WTC11 (cell line): ENCODE results near the gene PRKN. TPM values are rescaled to one million over a fixed set of nuclear protein-coding genes. Genes with fewer than 3 reads are reported as not detected.

Source experiments
- ATAC-seq: fragments of 200-7000 bp; cut with Tn5 transposase; 2 replicates; pipeline ENCODE4 v1.10.0; 2021; ENCODE audit warnings: mild to moderate bottlenecking, moderate library complexity
- CTCF ChIA-PET: fragments of 300-600 bp; sonication (Branson Sonifier 250); formaldehyde crosslinking; loops from one replicate; lab custom pipeline; 2021; ENCODE audit warnings: antibody characterized with exemption; lab: Charles Lee
- POLR2A ChIA-PET: fragments of 350-600 bp; sonication (Branson Sonifier 250); formaldehyde crosslinking; loops from one replicate; lab custom pipeline; 2021; ENCODE audit warnings: antibody characterized with exemption; lab: Charles Lee
- DNase-seq: peaks from one replicate; pipeline ENCODE4 v3.0.0; 2021; ENCODE audit warnings: low spot score
- H3K27ac Mint-ChIP-seq: 2 replicates; pipeline ENCODE4 v1.8.0; 2021; ENCODE audit warnings: mixed read lengths
- H3K27me3 Mint-ChIP-seq: 2 replicates; pipeline ENCODE4 v1.8.0; 2021; ENCODE audit warnings: low read depth, mild to moderate bottlenecking, moderate library complexity, mixed read lengths
- H3K36me3 Mint-ChIP-seq: 2 replicates; pipeline ENCODE4 v1.8.0; 2021; ENCODE audit warnings: mixed read lengths
- H3K4me1 Mint-ChIP-seq: 2 replicates; pipeline ENCODE4 v1.8.0; 2022; ENCODE audit warnings: mixed read lengths
- H3K4me3 Mint-ChIP-seq: 2 replicates; pipeline ENCODE4 v1.8.0; 2021; ENCODE audit warnings: mild to moderate bottlenecking, moderate library complexity, mixed read lengths
- H3K9me3 Mint-ChIP-seq: 2 replicates; pipeline ENCODE4 v1.8.0; 2021; ENCODE audit warnings: mixed read lengths
- EMX1 ChIP-seq: fragments of 250-450 bp; sonication (Bioruptor Pico); IDR thresholded peaks from 2 replicates; pipeline ENCODE4 v1.8.0; 2021; ENCODE audit warnings: mild to moderate bottlenecking
- ESRRA ChIP-seq: sonication (generic); formaldehyde crosslinking; IDR thresholded peaks from 2 replicates; pipeline ENCODE4 v1.8.1; 2022; ENCODE audit warnings: mild to moderate bottlenecking, missing genetic modification reagents, borderline replicate concordance
- FOXJ3 ChIP-seq: sonication (generic); formaldehyde crosslinking; IDR thresholded peaks from 2 replicates; pipeline ENCODE4 v1.9.0; 2021; ENCODE audit warnings: missing genetic modification reagents, mild to moderate bottlenecking, borderline replicate concordance
- GABPB1 ChIP-seq: sonication (generic); formaldehyde crosslinking; IDR thresholded peaks from 2 replicates; pipeline ENCODE4 v1.8.1; 2023; ENCODE audit warnings: mild to moderate bottlenecking, missing genetic modification reagents
- IRF2 ChIP-seq: sonication (generic); formaldehyde crosslinking; IDR thresholded peaks from 2 replicates; pipeline ENCODE4 v1.8.0; 2022; ENCODE audit warnings: low read depth, missing genetic modification reagents, borderline replicate concordance
- JUN ChIP-seq: sonication (generic); formaldehyde crosslinking; IDR thresholded peaks from 2 replicates; pipeline ENCODE4 v1.8.0; 2023; ENCODE audit warnings: mild to moderate bottlenecking, missing genetic modification reagents
- NR2C2 ChIP-seq: sonication (generic); formaldehyde crosslinking; IDR thresholded peaks from 2 replicates; pipeline ENCODE4 v1.8.0; 2022; ENCODE audit warnings: mild to moderate bottlenecking, missing genetic modification reagents
- SP1 ChIP-seq: sonication (generic); formaldehyde crosslinking; conservative IDR thresholded peaks from 2 replicates; pipeline ENCODE4 v1.8.1; 2022; ENCODE audit warnings: missing genetic modification reagents
- TP53 ChIP-seq: sonication (generic); formaldehyde crosslinking; IDR thresholded peaks from 2 replicates; pipeline ENCODE4 v1.8.1; 2023; ENCODE audit warnings: mild to moderate bottlenecking, missing genetic modification reagents
- ZNF232 ChIP-seq: sonication (generic); formaldehyde crosslinking; IDR thresholded peaks from 2 replicates; pipeline ENCODE4 v1.8.0; 2022; ENCODE audit warnings: mild to moderate bottlenecking, missing genetic modification reagents
- ZNF263 ChIP-seq: sonication (generic); formaldehyde crosslinking; IDR thresholded peaks from 2 replicates; pipeline ENCODE4 v1.8.1; 2022; ENCODE audit warnings: low read depth, mild to moderate bottlenecking, moderate library complexity, missing genetic modification reagents
- total RNA-seq: library from RNA; stranded (reverse); gene quantifications from 3 replicates; pipeline ENCODE4 v1.2.3, GENCODE V29; 2021
- TF ChIP-seq, protein P1 (sequence below): sonication (generic); formaldehyde crosslinking; IDR thresholded peaks from 2 replicates; pipeline ENCODE4 v1.8.1; 2023; ENCODE audit warnings: mild to moderate bottlenecking, missing genetic modification reagents, borderline replicate concordance
- TF ChIP-seq, protein P2 (sequence below): fragments of 200-600 bp; IDR thresholded peaks from 2 replicates; pipeline ENCODE4 v1.8.0; 2022; ENCODE audit warnings: antibody characterized with exemption
- TF ChIP-seq, protein P3 (sequence below): sonication (generic); formaldehyde crosslinking; IDR thresholded peaks from 2 replicates; pipeline ENCODE4 v1.8.1; 2023; ENCODE audit warnings: mild to moderate bottlenecking, missing genetic modification reagents, moderate library complexity
- TF ChIP-seq, protein P4 (sequence below): sonication (generic); formaldehyde crosslinking; IDR thresholded peaks from 2 replicates; pipeline ENCODE4 v1.8.1; 2022; ENCODE audit warnings: low read depth, mild to moderate bottlenecking, moderate library complexity, missing genetic modification reagents, borderline replicate concordance
- TF ChIP-seq, protein P5 (sequence below): sonication (generic); formaldehyde crosslinking; conservative IDR thresholded peaks from 2 replicates; pipeline ENCODE4 v1.8.1; 2023; ENCODE audit warnings: mild to moderate bottlenecking, low read depth, missing genetic modification reagents, moderate library complexity

Gene PRKN
- total RNA-seq, 1 experiment from 2014 or later, result 0.59 TPM

DNA sequence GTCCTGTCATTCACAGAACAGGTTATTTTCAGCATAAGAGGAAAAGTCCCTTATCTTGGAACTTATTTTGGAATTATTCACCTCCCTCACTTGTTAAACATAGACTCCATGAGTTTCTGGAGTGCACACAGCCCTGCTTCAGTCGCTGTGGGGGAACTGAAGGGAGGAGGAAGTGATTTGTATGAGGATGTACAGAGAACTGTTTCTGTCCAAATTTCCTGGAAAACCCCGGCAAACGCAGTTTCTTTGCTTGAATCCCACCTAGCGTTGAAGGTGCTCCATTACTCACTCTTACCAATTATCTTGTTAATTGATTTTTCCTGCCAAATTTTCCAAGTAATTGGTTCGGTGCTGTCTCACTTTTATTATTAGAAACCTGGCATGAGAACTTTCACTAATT lies 1375.7 kb downstream of the PRKN start:
- peaks cover 4% of the 10 kb centered on the region; the same call in 1 of the 2 replicates for H3K27me3 Mint-ChIP-seq
- POLR2A ChIA-PET, result no interaction called here
- ATAC-seq, result no peak
- peaks cover 27% of the 10 kb centered on the region for H3K4me1 Mint-ChIP-seq
- H3K27ac Mint-ChIP-seq, result no peak overlapping the region
- no peaks in the 10 kb centered on the region for H3K9me3 Mint-ChIP-seq
- CTCF ChIA-PET, result interaction anchor here (0.6 kb wide), 1 partner anchor 12 kb away, joined by 3 read pairs; no protein-coding TSS in a partner anchor
- no peaks in the 10 kb centered on the region for H3K36me3 Mint-ChIP-seq
- TF ChIP-seq ZNF263 (CRISPR knock-in tag) (no peak), EMX1 (no peak), ZNF232 (no peak), NR2C2 (no peak), GABPB1 (CRISPR knock-in tag) (no peak)
- TF ChIP-seq, protein P1, sequence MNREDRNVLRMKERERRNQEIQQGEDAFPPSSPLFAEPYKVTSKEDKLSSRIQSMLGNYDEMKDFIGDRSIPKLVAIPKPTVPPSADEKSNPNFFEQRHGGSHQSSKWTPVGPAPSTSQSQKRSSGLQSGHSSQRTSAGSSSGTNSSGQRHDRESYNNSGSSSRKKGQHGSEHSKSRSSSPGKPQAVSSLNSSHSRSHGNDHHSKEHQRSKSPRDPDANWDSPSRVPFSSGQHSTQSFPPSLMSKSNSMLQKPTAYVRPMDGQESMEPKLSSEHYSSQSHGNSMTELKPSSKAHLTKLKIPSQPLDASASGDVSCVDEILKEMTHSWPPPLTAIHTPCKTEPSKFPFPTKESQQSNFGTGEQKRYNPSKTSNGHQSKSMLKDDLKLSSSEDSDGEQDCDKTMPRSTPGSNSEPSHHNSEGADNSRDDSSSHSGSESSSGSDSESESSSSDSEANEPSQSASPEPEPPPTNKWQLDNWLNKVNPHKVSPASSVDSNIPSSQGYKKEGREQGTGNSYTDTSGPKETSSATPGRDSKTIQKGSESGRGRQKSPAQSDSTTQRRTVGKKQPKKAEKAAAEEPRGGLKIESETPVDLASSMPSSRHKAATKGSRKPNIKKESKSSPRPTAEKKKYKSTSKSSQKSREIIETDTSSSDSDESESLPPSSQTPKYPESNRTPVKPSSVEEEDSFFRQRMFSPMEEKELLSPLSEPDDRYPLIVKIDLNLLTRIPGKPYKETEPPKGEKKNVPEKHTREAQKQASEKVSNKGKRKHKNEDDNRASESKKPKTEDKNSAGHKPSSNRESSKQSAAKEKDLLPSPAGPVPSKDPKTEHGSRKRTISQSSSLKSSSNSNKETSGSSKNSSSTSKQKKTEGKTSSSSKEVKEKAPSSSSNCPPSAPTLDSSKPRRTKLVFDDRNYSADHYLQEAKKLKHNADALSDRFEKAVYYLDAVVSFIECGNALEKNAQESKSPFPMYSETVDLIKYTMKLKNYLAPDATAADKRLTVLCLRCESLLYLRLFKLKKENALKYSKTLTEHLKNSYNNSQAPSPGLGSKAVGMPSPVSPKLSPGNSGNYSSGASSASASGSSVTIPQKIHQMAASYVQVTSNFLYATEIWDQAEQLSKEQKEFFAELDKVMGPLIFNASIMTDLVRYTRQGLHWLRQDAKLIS (CRISPR knock-in tag), result no peak
- TF ChIP-seq, protein P2, sequence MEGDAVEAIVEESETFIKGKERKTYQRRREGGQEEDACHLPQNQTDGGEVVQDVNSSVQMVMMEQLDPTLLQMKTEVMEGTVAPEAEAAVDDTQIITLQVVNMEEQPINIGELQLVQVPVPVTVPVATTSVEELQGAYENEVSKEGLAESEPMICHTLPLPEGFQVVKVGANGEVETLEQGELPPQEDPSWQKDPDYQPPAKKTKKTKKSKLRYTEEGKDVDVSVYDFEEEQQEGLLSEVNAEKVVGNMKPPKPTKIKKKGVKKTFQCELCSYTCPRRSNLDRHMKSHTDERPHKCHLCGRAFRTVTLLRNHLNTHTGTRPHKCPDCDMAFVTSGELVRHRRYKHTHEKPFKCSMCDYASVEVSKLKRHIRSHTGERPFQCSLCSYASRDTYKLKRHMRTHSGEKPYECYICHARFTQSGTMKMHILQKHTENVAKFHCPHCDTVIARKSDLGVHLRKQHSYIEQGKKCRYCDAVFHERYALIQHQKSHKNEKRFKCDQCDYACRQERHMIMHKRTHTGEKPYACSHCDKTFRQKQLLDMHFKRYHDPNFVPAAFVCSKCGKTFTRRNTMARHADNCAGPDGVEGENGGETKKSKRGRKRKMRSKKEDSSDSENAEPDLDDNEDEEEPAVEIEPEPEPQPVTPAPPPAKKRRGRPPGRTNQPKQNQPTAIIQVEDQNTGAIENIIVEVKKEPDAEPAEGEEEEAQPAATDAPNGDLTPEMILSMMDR, result no peak
- DNase-seq, result no peak
- no peak overlapping the region for H3K4me3 Mint-ChIP-seq

DNA sequence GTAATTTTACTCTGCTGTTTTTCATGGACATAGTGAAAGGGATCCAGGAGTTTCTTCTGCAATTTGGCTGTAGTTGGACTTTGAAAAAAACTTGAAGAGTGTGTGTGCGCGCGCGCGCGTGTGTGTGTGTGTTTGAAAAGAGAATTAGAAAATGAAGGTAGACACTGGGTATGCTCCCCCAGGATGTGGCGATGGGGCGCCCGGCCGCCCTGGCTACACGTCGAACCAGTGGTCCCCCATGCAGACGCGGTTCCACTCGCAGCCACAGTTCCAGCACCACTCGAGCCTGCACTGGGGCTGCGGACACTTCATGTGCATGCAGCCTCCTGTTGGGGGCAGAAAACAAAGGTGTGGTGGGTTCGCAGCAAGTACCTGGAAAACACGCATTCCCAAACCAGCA lies 1377.7 kb downstream of the PRKN start:
- TF ChIP-seq IRF2 (CRISPR knock-in tag), result no peak
- no peak overlapping the region for H3K4me3 Mint-ChIP-seq
- no peak for ATAC-seq
- CTCF ChIA-PET, result interaction anchor here (1.2 kb wide), 1 partner anchor 21 kb away, joined by 4 read pairs; no protein-coding TSS in a partner anchor
- POLR2A ChIA-PET, result no interaction called here
- H3K9me3 Mint-ChIP-seq, result no peaks in the 10 kb centered on the region
- H3K4me1 Mint-ChIP-seq, result peaks cover 18% of the 10 kb centered on the region
- H3K27ac Mint-ChIP-seq, result no peak overlapping the region
- no peaks in the 10 kb centered on the region for H3K36me3 Mint-ChIP-seq
- H3K27me3 Mint-ChIP-seq, result peaks cover 4% of the 10 kb centered on the region; the same call in 1 of the 2 replicates
- no peak for DNase-seq

DNA sequence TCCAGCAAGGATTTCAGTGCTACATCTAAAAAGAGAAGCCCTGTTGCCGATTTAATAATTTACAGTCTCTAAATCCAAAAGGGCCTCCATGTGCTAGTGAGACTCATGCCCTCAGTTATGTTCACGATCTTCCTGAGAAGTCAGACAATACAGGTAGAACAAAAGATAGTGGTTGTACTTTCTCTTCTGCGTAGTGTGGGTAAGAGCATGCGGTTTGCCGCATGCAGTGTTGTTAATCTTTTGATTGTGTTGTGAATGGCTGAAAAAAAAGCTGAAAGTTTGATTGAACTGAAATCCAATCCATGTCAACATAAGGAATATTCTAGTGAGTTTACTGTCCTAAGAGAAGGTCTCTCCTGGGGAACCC lies 1379.0 kb downstream of the PRKN start:
- H3K9me3 Mint-ChIP-seq, result no peaks in the 10 kb centered on the region
- H3K27me3 Mint-ChIP-seq, result peaks cover 2% of the 10 kb centered on the region; the same call in 1 of the 2 replicates
- ATAC-seq (no peak), DNase-seq (no peak)
- H3K27ac Mint-ChIP-seq, result no peak overlapping the region
- H3K36me3 Mint-ChIP-seq, result no peaks in the 10 kb centered on the region
- POLR2A ChIA-PET, result no interaction called here
- TF ChIP-seq TP53 (no peak), JUN (no peak), SP1 (CRISPR knock-in tag) (no peak), ESRRA (CRISPR knock-in tag) (no peak), FOXJ3 (CRISPR knock-in tag) (no peak)
- TF ChIP-seq, protein P3, sequence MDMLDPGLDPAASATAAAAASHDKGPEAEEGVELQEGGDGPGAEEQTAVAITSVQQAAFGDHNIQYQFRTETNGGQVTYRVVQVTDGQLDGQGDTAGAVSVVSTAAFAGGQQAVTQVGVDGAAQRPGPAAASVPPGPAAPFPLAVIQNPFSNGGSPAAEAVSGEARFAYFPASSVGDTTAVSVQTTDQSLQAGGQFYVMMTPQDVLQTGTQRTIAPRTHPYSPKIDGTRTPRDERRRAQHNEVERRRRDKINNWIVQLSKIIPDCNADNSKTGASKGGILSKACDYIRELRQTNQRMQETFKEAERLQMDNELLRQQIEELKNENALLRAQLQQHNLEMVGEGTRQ (CRISPR knock-in tag), result no peak
- TF ChIP-seq, protein P4, sequence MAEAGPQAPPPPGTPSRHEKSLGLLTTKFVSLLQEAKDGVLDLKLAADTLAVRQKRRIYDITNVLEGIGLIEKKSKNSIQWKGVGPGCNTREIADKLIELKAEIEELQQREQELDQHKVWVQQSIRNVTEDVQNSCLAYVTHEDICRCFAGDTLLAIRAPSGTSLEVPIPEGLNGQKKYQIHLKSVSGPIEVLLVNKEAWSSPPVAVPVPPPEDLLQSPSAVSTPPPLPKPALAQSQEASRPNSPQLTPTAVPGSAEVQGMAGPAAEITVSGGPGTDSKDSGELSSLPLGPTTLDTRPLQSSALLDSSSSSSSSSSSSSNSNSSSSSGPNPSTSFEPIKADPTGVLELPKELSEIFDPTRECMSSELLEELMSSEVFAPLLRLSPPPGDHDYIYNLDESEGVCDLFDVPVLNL (CRISPR knock-in tag), result no peak
- TF ChIP-seq, protein P5, sequence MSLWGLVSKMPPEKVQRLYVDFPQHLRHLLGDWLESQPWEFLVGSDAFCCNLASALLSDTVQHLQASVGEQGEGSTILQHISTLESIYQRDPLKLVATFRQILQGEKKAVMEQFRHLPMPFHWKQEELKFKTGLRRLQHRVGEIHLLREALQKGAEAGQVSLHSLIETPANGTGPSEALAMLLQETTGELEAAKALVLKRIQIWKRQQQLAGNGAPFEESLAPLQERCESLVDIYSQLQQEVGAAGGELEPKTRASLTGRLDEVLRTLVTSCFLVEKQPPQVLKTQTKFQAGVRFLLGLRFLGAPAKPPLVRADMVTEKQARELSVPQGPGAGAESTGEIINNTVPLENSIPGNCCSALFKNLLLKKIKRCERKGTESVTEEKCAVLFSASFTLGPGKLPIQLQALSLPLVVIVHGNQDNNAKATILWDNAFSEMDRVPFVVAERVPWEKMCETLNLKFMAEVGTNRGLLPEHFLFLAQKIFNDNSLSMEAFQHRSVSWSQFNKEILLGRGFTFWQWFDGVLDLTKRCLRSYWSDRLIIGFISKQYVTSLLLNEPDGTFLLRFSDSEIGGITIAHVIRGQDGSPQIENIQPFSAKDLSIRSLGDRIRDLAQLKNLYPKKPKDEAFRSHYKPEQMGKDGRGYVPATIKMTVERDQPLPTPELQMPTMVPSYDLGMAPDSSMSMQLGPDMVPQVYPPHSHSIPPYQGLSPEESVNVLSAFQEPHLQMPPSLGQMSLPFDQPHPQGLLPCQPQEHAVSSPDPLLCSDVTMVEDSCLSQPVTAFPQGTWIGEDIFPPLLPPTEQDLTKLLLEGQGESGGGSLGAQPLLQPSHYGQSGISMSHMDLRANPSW (CRISPR knock-in tag), result no peak
- CTCF ChIA-PET, result no interaction called here
- H3K4me1 Mint-ChIP-seq, result peaks cover 10% of the 10 kb centered on the region
- H3K4me3 Mint-ChIP-seq, result no peak overlapping the region
